ENCODE measurements around the gene C10orf90.

DNA sequence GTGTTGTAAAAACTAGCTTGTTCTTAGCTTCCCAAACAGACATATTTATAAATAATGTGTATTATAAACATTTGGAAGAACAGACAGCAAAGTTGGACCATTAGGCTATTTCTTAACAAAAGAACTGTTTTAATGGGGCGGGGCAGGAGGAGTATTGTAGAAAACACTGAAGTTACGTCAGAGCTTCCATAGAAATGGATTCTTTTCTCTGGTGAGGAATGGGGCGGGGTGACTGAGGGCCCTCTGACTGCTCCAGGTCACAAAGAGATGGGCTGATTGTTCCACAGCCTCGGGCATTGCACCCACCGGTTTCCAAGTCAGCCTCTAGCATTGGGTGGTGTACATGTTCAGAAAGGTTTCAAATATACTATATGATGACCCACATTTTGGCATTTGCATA, 245.5 kb downstream of the C10orf90 start:
- TF ChIP-seq POLR2A (IDR thresholded peaks at IDR 0.05) (no peak), POLR2AphosphoS5 (IDR thresholded peaks at IDR 0.05) (no peak)
- TF ChIP-seq, protein P1, sequence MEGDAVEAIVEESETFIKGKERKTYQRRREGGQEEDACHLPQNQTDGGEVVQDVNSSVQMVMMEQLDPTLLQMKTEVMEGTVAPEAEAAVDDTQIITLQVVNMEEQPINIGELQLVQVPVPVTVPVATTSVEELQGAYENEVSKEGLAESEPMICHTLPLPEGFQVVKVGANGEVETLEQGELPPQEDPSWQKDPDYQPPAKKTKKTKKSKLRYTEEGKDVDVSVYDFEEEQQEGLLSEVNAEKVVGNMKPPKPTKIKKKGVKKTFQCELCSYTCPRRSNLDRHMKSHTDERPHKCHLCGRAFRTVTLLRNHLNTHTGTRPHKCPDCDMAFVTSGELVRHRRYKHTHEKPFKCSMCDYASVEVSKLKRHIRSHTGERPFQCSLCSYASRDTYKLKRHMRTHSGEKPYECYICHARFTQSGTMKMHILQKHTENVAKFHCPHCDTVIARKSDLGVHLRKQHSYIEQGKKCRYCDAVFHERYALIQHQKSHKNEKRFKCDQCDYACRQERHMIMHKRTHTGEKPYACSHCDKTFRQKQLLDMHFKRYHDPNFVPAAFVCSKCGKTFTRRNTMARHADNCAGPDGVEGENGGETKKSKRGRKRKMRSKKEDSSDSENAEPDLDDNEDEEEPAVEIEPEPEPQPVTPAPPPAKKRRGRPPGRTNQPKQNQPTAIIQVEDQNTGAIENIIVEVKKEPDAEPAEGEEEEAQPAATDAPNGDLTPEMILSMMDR (IDR thresholded peaks at IDR 0.05): no peak
